Activated CD8-positive, alpha-beta T cell treated with anti-CD3 and anti-CD28 coated beads, Interleukin-2, amount 10 ng/mL, durations not matched to agents 7 days and 5 days (primary cell): ENCODE measurements around the gene EOGT. TPM values are rescaled to one million over a fixed set of nuclear protein-coding genes. Genes with fewer than 3 reads are reported as not detected.

ENCODE experiments used
- ATAC-seq: fragments of 150-1000 bp; cut with Tn5 transposase; one replicate; pipeline ENCODE4 v1.10.0; 2021; ENCODE audit warnings: moderate library complexity
- CTCF ChIA-PET: fragments of 350-600 bp; sonication (Branson Sonifier 250); formaldehyde crosslinking; loops from one replicate; lab custom pipeline; 2021; ENCODE audit warnings: antibody characterized with exemption; lab: Charles Lee
- POLR2A ChIA-PET: fragments of 350-600 bp; sonication (Branson Sonifier 250); formaldehyde crosslinking; loops from one replicate; lab custom pipeline; 2021; ENCODE audit warnings: antibody characterized with exemption; lab: Charles Lee
- DNase-seq: peaks from one replicate; pipeline ENCODE4 v3.0.0-alpha.2; 2020
- H3K27ac Mint-ChIP-seq: one replicate; pipeline ENCODE4 v1.8.0; 2021; ENCODE audit warnings: mild to moderate bottlenecking, mixed read lengths
- H3K27me3 Mint-ChIP-seq: one replicate; pipeline ENCODE4 v1.8.0; 2021; ENCODE audit warnings: low read depth, mixed read lengths
- H3K36me3 Mint-ChIP-seq: one replicate; pipeline ENCODE4 v1.8.0; 2021; ENCODE audit warnings: low read depth, mixed read lengths
- H3K4me1 Mint-ChIP-seq: one replicate; pipeline ENCODE4 v1.8.0; 2021; ENCODE audit warnings: low read depth, mixed read lengths
- H3K4me3 Mint-ChIP-seq: one replicate; pipeline ENCODE4 v1.8.0; 2021; ENCODE audit warnings: mild to moderate bottlenecking, mixed read lengths
- H3K9me3 Mint-ChIP-seq: one replicate; pipeline ENCODE4 v1.8.0; 2022; ENCODE audit warnings: mixed read lengths; ENCODE audit not compliant: insufficient read depth
- total RNA-seq, 2 experiments: library from RNA; stranded (reverse); gene quantifications; one replicate each; pipeline ENCODE4 v1.2.3, GENCODE V29; 2021

Gene EOGT
- total RNA-seq, 2 experiments from 2014 or later: 9.4 to 13.6 TPM

DNA sequence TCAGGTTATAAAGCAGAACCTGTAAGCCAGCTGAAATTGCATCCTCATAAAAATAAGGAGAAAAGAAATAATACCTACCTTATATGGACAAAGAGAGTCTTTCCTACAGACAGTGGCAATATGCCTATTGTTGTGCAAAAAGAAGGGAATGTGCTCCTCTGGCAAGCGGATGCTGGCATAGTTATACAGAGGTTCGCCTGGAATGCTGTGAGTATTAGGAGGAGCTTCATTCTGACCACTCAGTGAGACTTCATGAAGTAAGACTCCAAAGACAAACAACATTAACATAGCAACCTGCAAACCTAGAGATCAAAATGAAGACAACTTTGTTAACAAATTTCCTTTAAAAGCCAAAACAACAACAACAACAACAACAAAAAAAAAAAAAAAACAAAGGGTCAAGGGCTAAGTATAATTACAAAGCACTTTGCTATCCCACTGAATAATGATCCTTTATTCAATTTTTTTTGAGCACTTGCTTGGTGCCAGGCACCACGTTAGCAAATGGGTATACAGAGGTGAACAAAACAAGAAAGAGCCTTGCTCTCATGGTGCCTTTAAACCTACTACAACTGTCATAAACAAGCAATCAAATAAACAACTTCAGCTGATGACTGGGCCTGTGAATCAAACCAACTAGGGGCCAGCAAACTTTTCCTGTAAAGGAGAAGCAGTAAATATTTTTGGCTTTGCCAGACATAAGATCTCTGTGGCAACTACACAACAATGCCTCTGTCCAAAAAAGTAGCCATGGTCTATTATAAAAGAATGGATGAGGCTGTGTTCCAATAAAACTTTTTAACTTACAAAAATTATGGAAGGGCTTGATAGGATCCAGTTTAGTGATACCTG lies 3.7 kb downstream of the EOGT start:
- H3K9me3 Mint-ChIP-seq: no peaks in the 10 kb centered on the region
- H3K27me3 Mint-ChIP-seq: no peaks in the 10 kb centered on the region
- no peak for DNase-seq
- no peak overlapping the region for H3K27ac Mint-ChIP-seq
- no peak for ATAC-seq
- H3K36me3 Mint-ChIP-seq: peaks cover 22% of the 10 kb centered on the region
- peaks cover 17% of the 10 kb centered on the region for H3K4me1 Mint-ChIP-seq
- no peak overlapping the region for H3K4me3 Mint-ChIP-seq
- CTCF ChIA-PET: interaction anchor here (1.0 kb wide), 1 partner anchor 13 kb away, joined by 3 read pairs; no protein-coding TSS in a partner anchor
- POLR2A ChIA-PET: interaction anchor here (1.0 kb wide), 1 partner anchor 9 kb away, joined by 3 read pairs; no protein-coding TSS in a partner anchor

DNA sequence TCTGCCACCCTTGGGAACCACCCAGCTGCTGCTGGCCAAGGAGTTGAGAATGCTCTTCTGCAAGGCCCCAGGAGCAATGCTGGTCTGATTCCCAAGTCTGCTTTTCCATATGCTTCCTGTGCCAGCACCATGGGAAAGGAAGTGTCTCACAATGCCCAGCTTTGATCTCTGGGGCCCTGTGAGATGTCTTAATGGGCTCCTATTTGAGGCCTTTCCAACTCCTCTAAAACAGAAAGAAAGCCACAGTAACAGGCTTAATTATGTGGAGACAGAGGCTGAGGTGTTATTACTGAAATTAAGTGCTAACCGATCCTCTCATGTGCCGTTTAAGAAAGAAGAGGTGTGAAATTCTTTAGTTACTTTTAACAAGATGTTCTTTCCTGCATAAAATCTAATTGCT lies 4.5 kb downstream of the EOGT start:
- DNase-seq (no peak), ATAC-seq (no peak)
- CTCF ChIA-PET: no interaction called here
- Mint-ChIP-seq H3K27ac (no peak overlapping the region), H3K36me3 (peaks cover 28% of the 10 kb centered on the region), H3K9me3 (no peaks in the 10 kb centered on the region), H3K4me1 (peaks cover 9% of the 10 kb centered on the region), H3K4me3 (no peak overlapping the region), H3K27me3 (no peaks in the 10 kb centered on the region)
- POLR2A ChIA-PET: no interaction called here

DNA sequence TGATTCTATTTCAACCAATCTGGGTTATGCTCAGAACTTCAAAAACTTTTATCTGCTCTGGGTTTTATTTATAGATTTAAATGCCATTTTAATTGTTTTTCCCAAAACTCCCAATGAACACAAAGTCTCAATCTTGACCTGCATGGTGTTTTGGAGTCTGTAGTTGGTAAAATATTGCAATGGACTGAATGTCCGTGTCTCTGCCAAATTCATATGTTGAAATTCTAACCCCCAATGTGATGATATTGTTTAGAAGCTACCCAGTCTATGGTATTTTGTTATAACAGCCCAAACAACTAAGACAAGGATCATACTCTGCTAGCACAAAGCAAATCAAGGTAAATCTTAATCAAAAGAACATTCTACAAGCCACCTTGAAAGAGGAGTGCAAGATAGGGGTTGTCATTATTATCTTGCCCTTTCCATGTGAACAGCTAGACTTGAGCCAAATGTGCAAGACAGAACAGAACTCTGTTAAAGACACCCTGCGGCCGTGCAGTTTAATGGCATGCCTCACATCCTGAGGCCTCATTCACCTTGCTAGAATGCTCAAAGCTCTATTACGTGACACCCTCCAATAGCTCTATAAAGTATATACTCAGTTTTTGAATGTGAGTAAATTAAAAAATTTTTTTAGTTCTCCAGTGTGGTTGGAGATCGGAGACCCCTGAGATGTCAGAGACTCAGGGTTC lies 7.5 kb downstream of the EOGT start:
- peaks cover 40% of the 10 kb centered on the region for H3K36me3 Mint-ChIP-seq

DNA sequence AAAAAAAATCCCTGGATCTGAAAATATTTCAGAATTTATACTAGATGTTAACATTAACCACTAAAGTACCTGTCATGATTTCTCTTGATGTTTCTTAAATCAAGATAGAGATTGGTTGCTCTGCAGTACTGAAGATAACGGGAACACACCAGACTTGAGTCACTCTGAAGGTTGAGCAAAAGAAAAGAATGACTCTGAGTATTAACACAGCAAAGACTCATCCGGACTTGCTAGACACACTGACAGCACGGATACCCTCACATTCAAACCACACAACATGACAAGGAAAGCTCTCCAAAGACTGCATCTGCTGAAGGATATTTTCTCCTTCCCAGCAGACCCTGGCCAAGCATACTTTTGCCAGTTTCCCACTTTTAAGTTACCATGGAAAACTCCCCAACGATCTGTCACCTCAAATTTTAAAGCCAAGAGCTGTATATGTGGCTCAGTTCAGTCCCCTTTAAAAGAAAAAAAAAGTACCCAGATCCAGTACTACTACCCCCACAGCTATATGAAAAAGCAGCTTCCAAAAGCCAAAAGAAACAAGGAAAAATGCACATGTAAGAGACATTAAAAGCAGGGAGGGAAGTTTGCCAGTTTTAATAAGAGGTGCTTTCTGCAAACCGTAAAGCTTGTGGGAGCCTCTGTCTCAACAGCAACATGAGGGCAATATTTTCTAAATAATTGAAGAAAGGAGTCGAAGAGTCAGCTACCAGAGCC lies 8.3 kb downstream of the EOGT start:
- ChIA-PET POLR2A (no interaction called here), CTCF (interaction anchor here (0.6 to 1.6 kb wide), 3 partner anchors 85 to 301 kb away, joined by 3 to 4 read pairs (median 3); no protein-coding TSS in a partner anchor)
- DNase-seq: no peak
- Mint-ChIP-seq H3K4me3 (no peak overlapping the region), H3K36me3 (peaks cover 40% of the 10 kb centered on the region), H3K27me3 (no peaks in the 10 kb centered on the region), H3K27ac (no peak overlapping the region), H3K4me1 (no peaks in the 10 kb centered on the region), H3K9me3 (no peaks in the 10 kb centered on the region)
- ATAC-seq: no peak

More for the DNA sequence above, 7.5 kb downstream of the EOGT start:
- CTCF ChIA-PET: interaction anchor here (0.6 to 1.6 kb wide), 3 partner anchors 84 to 300 kb away, joined by 3 to 4 read pairs (median 3); no protein-coding TSS in a partner anchor
- H3K4me1 Mint-ChIP-seq: no peaks in the 10 kb centered on the region
- POLR2A ChIA-PET: no interaction called here
- H3K9me3 Mint-ChIP-seq: no peaks in the 10 kb centered on the region
- no peaks in the 10 kb centered on the region for H3K27me3 Mint-ChIP-seq
- ATAC-seq (no peak), DNase-seq (no peak)
- H3K27ac Mint-ChIP-seq: no peak overlapping the region
- no peak overlapping the region for H3K4me3 Mint-ChIP-seq

DNA sequence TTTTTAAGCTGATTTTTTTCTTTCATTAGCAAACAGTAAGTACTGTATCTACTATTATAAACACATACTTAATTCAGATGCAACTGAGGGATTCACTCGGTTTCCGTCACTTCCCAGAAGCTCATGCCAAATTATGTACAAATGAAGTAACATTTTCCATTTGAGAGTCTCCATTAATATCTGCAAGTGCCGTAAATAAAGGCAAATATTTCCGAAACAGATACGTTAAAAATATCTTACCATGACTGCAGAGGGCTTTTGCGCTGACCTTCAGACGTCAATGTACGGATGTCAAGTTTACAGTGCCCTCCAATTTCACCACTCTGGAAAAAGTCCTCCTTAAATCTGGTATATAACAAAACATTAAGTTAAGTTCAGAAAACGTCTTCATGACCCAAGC lies 9.3 kb downstream of the EOGT start:
- Mint-ChIP-seq H3K27me3 (no peaks in the 10 kb centered on the region), H3K27ac (no peak overlapping the region), H3K4me3 (no peak overlapping the region), H3K4me1 (no peaks in the 10 kb centered on the region), H3K9me3 (no peaks in the 10 kb centered on the region), H3K36me3 (peaks cover 36% of the 10 kb centered on the region)
- ATAC-seq (no peak), DNase-seq (no peak)
- POLR2A ChIA-PET: no interaction called here
- CTCF ChIA-PET: no interaction called here

DNA sequence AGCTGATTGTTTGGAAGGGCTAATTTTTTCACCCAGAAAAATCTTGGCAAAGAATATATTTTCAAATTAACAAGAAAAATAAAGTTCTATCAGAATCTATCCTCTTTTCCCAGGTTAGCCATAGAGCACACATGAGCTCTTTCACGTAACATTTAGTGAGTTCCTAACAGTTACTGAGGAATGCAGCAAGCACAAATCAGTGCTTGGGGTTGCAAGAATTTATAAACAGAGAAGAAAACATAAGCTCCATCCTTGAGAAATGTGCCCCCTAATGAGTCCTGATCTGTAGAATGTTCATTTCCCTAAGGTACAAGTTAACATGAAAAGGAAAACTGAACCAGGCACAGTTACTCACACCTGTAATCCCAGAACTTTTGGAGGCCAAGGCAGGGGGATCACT lies 13.9 kb downstream of the EOGT start:
- DNase-seq (no peak), ATAC-seq (no peak)
- H3K4me3 Mint-ChIP-seq: no peak overlapping the region
- no peak overlapping the region for H3K27ac Mint-ChIP-seq
- H3K4me1 Mint-ChIP-seq: no peaks in the 10 kb centered on the region
- ChIA-PET POLR2A (interaction anchor here (0.6 kb wide), 1 partner anchor 827 kb away, joined by 3 read pairs; no protein-coding TSS in a partner anchor), CTCF (interaction anchor here (0.8 kb wide), 1 partner anchor 53 kb away, joined by 3 read pairs; no protein-coding TSS in a partner anchor)
- no peaks in the 10 kb centered on the region for H3K9me3 Mint-ChIP-seq
- H3K27me3 Mint-ChIP-seq: no peaks in the 10 kb centered on the region
- H3K36me3 Mint-ChIP-seq: peaks cover 42% of the 10 kb centered on the region

DNA sequence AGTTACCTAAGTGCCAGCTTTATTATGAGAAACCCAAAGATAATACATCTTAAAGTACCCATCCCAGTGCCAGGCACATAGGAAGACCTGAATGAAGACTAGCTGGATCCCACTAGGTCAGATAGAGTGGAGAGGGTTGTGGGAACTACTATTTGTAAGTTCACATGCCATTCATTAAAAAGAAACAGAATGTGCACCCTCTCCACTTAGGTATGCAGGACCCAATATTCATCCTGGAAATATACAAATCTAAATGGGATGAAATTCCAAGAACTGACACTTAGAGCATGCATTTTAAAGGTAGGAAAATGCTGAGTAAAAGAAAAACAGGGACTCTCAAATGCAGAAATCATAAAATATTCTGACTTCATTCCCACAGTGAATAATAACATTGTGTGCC lies 14.3 kb downstream of the EOGT start:
- ATAC-seq: no peak
- ChIA-PET POLR2A (no interaction called here), CTCF (interaction anchor here (0.8 kb wide), 1 partner anchor 54 kb away, joined by 3 read pairs; no protein-coding TSS in a partner anchor)
- Mint-ChIP-seq H3K9me3 (no peaks in the 10 kb centered on the region), H3K27me3 (no peaks in the 10 kb centered on the region), H3K4me1 (no peaks in the 10 kb centered on the region), H3K4me3 (no peak overlapping the region), H3K36me3 (peaks cover 39% of the 10 kb centered on the region), H3K27ac (no peak overlapping the region)
- DNase-seq: no peak

DNA sequence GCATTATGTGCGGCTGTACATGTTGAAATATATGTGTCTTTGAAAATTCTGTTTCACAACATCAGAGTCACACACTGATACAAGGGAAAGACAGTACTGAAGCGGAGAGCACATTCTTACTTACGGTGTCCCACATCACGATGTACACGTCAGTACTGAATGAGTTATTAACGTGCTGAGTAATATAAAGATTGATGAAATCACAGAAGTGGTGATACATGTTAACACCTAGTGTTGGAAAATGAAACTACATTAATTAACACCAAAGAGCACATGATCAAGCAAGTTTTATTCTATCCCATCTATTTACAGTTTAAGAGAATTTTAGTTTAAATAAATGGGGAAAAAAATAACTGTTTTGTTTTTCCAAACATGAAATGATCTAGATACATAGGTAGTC lies 15.6 kb downstream of the EOGT start:
- Mint-ChIP-seq H3K4me1 (no peaks in the 10 kb centered on the region), H3K27ac (no peak overlapping the region), H3K36me3 (peaks cover 44% of the 10 kb centered on the region), H3K27me3 (no peaks in the 10 kb centered on the region), H3K9me3 (no peaks in the 10 kb centered on the region), H3K4me3 (no peak overlapping the region)
- DNase-seq: no peak
- POLR2A ChIA-PET: no interaction called here
- CTCF ChIA-PET: no interaction called here
- no peak for ATAC-seq

DNA sequence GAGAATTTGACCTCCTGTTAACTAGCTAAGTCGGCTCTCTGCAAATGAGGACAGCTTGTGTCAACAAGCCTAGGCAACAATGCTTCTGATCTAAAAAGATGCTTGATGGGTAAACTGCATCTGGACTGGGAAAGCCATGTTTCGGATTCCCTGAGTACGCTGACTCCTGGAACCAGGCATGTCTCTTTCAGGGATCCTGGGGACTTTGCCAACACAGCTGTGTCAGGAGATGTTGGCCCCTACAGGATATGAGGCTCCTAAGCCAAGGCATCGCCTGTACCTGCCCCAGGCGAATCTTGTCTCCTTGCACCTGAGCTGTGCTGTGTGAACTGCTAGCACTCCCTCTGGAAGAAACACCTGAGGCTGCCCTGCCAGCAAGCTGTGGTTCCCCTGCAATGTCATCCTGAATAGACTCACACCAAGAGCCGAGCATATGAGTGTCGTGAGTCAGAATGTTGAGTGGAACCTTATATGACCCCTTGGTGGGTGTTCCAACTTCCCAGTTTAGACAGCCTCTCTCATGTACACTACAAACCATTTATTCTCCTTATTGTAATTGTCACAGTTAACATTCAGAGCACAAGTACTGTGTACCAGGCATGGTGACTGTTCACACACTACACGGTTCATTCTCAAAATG lies 17.0 kb downstream of the EOGT start:
- Mint-ChIP-seq H3K4me1 (no peaks in the 10 kb centered on the region), H3K9me3 (no peaks in the 10 kb centered on the region), H3K27ac (no peak overlapping the region), H3K4me3 (no peak overlapping the region), H3K27me3 (no peaks in the 10 kb centered on the region), H3K36me3 (peaks cover 48% of the 10 kb centered on the region)
- DNase-seq: no peak
- ChIA-PET CTCF (interaction anchor here (1.2 to 1.3 kb wide), 2 partner anchors 9 to 14 kb away, joined by 3 read pairs; no protein-coding TSS in a partner anchor), POLR2A (no interaction called here)
- ATAC-seq: no peak

DNA sequence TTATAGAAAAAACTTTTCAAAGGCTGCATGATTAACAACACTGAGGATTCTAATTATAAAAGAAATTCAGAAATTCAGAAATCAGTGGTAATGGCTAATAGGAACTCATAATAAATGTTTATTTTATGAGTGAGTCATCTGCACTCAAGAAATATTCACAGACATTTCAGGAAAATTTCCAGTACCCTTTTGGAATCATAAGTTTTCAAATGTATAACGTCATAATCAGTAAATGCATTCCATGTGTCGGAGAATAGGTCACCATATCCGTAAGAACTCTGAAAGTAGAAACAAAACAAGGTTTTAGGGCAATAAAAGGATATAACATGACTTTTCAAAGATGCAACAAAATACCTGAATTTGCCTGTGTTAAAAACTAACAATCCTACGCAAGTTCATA lies 24.7 kb downstream of the EOGT start:
- Mint-ChIP-seq H3K9me3 (no peaks in the 10 kb centered on the region), H3K4me3 (no peak overlapping the region), H3K27me3 (no peaks in the 10 kb centered on the region), H3K4me1 (no peaks in the 10 kb centered on the region), H3K27ac (no peak overlapping the region), H3K36me3 (peaks cover 52% of the 10 kb centered on the region)
- ATAC-seq (no peak), DNase-seq (no peak)
- CTCF ChIA-PET: no interaction called here
- POLR2A ChIA-PET: no interaction called here

DNA sequence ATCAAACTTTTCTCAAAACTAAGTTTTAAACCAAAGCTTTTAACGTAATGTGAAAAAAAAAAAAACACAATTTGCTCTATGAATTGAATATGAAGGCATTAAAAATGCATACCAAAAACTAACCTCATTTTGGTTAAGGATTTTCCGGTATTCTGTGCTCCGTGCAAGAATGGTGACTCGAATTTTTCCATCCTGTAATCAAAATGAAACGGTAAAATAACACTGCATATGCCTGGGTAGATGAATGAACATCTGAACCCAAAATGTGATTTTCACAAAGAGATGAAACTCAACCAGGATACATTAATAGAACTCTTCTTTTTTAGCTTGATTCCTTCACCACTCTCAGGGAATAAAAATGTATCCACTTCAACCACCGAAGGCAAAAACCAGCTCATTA lies 26.2 kb downstream of the EOGT start:
- ChIA-PET CTCF (interaction anchor here (1.0 kb wide), 1 partner anchor 9 kb away, joined by 3 read pairs; no protein-coding TSS in a partner anchor), POLR2A (no interaction called here)
- Mint-ChIP-seq H3K4me1 (no peaks in the 10 kb centered on the region), H3K36me3 (peaks cover 48% of the 10 kb centered on the region), H3K4me3 (no peak overlapping the region), H3K27ac (no peak overlapping the region), H3K9me3 (no peaks in the 10 kb centered on the region), H3K27me3 (no peaks in the 10 kb centered on the region)
- DNase-seq: no peak
- ATAC-seq: no peak
